HG03045 (cell line): ENCODE data around the gene PARD3.
"Not testable (repeated sequence)": the region's sequence is repeated elsewhere in the genome, so short reads cannot be mapped to it uniquely, and the experiment has no call there.

Experiments
- ATAC-seq: cut with Tn5 transposase; IDR thresholded peaks from one replicate; pipeline ENCODE4 v1.9.1; 2021; ENCODE audit warnings: mild to moderate bottlenecking, moderate library complexity; ENCODE audit not compliant: unreplicated experiment

The PARD3 gene

DNA sequence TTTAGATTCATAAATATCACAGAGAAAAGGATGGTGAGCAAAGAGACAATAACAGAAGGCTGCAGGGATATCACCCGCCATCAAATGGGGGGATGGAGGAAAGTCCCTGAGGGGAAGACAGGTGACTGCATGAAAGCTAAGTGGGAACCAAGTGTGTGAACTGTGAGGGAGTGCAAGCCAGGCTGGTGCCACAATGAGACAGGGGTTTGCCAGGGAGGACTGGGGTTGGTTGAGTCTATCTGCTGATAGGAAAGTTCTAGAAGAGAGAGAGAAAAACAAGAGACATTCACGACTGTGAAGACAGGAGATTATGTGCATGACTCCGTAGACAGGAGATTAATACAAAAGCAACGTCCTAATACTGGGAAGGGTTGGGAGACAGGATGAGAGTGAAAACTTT, 376.4 kb downstream of the PARD3 start:
- no peak for ATAC-seq

DNA sequence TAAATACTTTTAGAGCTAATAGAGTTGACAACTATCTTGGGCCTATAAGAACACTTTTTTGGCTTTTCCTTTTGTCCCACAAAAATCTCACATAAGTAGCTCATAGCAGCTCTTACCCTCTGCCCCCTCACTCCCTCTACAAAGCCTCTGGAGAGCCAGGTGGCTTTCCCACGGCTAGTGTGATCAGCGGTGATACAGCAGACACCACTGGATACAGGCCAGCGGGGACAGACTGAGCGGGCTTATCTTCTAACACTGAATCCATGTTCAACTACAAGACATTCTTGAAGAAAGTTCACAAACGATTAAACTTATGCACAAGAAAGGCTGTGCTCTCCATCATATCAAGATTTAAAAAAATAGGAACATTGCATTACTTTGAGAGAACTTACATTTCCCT, 377.2 kb downstream of the PARD3 start:
- no peak for ATAC-seq

DNA sequence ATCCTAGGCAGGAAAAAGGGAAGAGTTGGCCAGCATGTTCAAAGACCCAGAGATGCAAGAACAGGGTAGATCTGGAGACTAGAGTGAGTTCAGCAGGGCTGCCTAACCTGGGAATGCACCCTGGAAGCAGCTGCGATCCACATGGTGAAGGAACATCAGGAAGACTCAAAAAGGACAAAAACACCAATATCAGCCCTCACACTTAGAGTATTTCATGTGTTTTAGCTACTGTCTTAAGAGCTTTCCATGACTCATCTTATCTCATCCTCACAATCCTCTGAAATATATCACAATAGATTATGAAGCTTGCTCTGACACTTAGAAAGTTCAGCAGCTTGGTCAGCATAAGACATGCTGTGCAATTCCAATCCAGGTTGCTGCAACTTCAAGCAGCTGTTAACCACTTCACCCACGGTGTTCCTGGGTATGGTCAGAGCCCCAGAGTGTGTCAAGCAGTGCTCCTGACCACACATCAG, 380.9 kb downstream of the PARD3 start:
- ATAC-seq, result no peak

DNA sequence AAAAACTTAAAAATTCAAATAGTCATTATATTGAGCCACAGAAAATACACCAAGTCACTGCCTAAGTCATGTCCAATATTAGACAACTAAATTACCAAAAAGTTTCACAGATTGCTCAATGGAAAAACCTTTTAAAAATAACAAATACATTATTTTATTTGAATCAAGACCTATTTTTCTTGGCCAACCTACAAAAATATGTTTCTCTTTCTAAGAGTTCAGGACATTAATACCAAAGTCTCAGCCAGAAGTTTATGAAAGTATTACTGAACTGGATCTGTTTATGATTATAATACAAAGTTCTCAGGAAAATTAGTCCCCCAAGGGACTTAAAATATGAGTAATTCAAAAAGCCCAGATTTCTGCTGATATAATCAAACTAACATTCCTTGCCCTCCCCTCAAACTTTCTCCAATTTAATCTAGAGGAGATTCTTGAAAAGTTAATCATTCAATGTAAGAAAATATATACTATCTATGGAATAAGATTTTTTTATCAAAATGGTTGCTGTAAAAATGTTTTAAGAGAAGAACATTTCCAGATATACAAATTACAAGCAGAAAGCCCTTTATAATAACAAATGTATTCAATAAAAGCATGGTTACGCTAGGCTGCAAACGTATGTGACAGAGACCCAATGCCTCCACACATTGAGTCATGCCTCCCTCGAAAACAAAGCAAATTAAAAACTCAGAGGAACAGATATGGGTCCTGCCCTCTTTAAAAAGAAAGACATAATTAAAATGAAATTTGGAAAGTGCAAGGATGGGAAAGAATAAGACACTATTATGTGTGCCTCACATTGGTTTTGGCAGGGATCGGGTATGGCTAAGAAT, 381.6 kb downstream of the PARD3 start:
- no peak for ATAC-seq

DNA sequence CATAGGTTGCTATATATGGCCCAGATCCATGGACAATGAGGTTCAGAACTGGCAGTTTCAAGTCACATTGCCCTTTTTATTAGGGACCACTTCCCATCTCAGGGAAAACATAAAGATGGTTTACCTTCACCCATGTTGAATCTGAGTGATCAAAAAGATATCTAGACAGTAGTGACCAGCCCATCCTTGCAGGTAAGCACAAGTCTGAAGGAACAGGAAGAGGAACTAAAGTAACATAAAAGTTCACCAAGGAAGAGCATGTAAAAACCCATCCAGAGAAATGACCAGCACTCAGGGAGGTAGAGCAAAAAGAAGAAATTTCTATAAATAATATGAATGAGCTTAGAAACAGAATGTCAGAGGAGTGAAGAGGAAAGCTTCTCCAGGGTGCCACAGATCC, 382.5 kb downstream of the PARD3 start:
- no peak for ATAC-seq

DNA sequence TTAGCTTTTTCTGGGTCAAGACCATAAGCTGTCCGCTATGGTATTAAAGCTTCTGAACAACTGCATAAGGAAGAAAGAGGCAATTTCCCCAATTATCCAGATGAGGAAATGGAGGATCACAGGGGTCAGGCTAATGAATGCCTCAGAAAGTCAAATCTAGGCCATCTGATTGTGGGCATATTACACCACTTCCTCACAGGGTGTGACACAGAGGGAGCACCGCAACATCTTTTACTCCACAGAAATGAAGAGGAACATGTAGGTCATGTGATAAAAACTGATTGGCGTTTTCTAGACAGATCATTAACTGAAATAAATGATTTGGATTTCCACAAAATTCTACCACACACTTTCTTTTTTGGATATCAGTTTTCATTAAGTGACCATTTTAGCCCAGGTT, 384.4 kb downstream of the PARD3 start:
- no peak for ATAC-seq

DNA sequence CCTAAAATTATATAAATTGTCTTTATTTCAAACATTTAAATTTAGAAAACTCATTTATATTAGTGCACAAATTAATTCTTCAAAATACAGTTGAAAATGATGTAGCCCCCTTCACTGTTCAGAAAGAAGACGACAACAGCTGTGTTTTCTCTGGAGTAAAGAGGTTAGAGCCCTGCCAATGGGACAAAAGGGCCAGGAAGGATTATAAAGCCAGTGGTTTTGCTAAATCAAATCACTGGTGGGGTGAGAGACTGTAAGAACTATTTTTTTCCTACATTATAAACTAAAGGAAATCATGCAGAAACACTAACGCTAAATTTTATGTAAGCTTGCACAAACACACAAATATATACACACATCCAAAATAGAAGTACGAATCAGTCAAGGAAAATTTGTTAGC, 386.6 kb downstream of the PARD3 start:
- no peak for ATAC-seq

DNA sequence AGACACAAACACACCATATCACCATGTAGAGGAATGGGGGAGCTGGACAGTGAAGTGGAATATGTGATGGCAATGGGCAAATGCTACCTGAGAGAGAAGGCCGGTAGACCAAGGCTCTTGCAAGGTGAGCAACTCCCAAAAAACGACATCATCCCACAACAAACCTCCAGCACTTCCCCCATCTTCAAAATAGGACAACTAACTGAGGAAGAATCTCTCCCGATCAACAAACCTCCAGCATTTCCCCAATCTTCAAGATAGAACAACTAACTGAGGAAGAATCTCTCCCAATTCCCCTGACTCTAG, 387.2 kb downstream of the PARD3 start:
- ATAC-seq, result no peak

DNA sequence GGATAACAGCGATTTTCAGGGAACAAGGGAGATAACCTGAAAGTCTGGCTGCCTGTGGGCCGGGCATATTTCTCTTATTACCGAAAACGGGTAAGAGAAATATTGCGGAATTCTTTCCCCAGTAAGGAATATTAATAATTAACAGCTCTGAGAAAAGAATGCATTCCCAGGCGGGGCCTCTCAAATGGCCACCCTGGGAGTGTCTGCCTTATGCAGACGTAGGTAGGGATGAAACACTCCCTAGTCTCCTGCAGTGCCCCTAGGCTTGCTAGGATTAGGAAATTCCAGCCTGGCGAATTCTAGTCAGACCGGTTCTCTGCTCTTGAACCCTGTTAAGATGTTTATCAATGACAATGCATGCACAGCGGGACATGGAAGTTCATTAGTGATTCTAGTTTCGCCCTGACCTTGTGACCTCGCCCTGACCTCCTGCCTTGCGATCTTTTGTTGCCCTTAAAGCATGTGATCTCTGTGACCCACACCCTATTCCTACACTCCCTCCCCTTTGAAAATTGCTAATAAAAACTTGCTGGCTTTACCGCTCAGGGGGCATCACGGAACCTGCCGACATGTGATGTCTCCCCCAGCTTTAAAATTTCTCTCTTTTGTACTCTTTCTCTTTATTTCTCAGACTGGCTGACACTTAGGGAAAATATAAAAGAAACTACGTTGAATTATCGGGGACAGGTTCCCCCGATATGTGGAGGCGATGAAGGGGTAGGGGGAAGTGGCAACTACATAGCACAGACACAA, 387.8 kb downstream of the PARD3 start:
- not testable (repeated sequence) for ATAC-seq

DNA sequence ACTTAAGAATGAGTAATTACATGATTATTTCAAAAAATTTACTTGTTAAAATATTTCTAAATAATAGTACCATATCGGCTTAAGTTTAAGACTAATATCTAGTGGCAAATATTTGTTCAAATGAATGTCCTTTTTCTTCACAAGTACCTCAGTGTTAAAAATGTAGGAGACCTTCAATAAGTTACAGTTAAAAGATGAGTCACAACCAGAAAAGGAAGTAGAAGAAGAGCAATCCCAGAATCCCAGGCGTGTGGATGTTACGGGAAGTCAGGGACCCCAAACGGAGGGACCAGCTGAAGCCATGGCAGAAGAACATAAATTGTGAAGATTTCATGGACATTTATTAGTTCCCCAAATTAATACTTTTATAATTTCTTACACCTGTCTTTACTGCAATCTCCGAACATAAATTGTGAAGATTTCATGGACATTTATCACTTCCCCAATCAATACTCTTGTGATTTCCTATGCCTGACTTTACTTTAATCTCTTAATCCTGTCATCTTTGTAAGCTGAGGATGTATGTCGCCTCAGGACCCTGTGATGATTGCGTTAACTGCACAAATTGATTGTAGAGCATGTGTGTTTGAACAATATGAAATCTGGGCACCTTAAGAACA, 388.4 kb downstream of the PARD3 start:
- ATAC-seq, result not testable (repeated sequence)

DNA sequence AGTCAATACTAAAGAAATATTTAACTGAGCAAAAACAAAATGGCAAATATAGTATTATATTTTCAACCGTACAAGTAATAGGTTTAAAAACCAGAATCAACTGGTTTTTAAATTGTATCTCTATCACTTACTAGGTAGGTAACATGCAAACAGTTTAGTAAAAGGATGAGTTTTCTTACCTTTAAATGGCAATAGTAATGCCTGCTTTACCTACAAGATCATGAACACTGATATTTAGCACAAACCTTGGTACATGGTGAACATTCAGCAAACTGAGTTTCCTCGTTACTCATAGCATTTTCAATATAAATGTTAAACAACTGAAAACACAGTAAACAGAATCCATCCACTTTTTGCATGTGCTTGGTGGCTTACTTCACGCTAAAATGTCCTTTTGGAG, 389.1 kb downstream of the PARD3 start:
- ATAC-seq, result no peak

DNA sequence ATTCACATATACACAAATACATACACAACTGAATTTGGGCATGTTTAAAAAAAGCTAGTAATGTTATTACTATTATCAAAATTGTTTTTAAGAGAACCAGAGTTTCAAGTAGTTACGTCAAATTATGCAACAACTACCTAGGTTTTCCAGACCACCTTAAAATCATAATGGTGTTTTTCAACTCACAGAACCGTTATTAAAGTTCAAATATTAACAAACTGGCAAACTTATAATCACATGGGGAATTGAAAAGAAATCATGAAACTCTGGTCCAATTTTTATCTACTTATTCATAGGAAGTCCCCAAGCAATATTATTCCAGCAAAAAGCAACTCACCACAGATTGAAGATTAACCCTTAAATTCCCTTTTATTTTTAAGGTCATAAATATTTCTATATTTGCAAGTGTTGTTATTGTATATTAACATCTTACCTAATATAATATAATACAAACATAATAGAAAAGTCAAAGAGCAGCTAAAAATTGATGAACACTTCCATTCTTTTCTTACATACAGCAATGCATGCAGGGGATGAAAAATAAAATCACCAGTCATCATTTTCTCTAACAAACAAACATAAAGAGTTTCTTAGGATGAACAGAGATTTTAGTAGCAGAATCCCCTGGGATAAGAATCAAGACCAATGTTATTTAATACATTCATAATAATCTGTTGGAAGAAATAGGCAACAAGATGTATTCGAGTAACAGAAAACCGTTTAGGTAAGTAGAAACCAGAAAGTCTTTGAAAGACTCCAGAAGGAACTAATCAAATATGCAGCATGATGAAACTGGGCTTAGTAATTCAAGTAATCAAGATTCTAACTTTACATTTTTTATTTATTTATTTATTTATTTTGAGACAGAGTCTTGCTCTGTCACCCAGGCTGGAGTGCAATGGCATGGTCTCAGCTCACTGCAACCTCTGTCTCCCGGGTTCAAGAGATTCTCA, 391.1 kb downstream of the PARD3 start:
- ATAC-seq, result no peak

DNA sequence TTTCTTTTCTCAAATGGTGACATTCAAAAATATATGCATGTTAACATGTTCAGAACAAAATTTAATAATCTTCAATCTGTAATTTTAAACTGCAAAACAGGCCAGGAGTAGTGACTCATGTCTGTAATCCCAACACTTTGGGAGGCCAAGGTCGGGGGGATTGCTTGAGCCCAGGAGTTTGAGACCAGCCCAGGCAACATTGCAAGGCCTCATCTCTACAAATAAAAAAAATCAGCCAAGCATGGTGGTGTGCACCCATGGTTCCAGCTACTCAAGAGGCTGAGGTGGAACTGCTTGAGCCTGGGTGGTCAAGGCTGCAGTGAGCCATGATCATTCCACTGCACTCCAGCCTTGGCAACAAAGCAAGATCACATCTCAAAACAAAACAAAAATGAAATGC, 394.3 kb downstream of the PARD3 start:
- no peak for ATAC-seq

DNA sequence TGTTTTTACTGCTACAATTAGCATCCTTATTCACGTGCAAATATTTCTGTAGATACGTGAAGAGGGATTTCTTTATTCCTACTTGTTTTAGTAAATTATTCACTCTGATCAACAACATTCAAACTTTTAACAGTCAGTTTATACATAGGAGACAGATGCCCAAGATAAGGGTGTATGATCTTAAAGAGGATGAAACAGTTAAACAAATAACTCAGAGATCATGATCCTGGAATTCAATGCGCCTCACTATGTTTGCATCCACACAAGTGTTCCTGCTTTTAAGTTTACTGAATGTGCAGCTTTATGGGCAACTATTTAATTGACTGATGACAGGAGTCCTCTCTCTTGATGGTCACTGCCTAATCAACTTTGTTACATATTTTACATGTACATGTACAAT, 394.8 kb downstream of the PARD3 start:
- no peak for ATAC-seq

DNA sequence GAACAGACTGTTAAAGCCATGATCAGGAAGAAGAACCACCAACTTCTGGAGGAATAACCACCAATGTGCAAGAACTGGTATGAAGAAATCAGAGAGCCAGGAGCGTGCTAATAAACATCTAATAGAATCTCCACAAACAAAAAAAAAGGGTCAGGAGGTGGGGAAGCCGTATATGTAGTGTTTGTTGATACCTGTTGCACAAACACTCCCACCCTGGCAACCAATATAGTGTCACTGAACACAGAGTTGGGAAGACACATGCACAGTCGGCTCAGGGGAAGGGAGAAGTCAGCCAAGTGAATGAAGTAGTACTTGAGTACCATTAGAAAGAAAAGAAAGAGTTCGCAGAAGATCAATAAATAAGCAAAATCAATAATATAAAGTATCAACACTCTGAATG, 400.1 kb downstream of the PARD3 start:
- ATAC-seq, result no peak

DNA sequence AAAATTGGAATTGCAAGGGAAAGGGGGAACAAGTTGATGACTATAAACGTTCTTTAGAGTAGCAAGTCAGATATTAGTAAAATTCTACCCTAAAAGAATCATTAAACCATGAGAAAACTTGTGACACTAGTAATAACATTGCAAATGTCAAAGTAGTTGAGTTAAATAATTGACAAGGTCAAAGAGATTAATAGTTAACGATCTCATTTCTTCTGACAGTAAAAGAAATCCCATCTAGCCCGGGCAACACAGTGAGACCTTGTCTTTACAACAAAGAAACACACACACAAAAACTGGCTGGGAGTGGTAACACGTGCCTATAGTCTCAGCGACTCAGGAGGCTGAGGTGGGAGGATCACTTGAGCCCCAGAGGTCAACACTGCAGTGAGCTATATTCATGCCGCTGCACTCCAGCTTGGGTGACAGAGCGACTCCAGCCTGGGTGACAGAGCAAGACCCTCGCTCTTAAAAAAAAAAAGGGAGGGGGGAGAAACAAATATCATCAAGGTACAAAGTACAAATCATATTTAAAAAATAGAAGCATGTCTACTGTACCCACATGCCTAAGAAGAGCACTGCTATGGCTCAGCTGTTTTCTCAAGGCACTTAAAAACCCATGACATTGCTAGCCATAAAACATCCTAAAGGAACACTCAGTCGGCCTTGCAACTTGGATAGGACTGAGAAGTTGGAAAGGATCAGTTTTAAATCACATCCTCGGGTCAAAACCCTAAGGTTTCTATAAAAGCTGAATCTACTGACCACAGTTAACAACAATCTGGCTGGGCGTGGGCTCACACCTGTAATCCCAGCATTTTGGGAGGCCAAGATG, 401.1 kb downstream of the PARD3 start:
- ATAC-seq, result no peak

DNA sequence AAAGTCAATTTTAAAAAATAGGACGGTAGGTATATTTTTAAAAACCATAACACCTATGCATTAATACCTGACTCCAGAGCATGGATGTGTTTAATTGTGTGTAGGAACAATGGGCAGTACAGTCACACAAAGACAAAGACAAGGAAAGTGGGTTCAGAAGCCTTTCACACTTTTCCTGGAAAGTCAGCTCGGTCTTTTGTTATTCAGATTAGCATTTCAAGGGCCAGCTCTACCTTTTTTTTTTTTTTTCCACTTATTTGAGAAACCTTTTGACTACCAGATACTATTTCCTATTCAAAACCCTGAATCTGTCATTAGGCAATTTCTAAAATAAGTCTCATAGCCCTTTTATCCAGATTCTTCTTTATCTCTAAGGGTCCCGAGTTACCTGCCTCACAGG, 401.9 kb downstream of the PARD3 start:
- no peak for ATAC-seq

DNA sequence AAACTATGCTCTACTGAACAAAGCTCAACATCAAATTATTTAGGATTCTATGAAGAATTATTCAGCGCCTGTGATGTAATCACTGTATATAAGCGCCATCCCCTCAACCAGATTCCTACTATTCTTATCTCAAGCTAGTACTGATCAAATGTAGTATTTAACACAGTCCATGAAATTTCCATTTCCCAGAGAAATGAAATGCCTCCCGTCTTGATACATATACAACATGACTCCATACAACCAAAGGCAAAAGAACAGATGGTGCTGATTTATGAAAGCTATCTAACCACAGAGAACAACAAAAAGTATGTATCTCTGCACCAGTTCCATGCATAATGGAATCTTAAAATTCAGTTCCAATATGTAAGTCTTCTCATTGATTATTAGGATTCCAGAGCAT, 406.1 kb downstream of the PARD3 start:
- ATAC-seq, result no peak

DNA sequence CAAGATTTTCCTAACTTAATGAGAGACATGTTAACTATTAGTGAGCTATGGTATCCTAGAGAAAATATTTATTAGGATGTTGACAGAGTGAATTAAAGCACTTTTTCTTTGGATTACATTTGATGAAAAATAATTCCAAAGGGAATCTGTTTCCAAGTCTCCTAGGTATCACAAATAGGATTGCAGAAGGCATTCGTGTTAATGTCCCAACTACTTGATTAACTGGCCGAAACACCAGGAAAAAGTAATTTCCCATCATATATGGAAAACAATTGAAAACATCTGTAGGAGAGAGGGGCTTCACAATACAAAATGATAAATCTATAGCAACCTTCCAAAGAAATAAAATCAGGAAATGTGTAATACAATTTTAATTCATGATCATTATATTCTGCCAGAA, 406.7 kb downstream of the PARD3 start:
- ATAC-seq, result no peak

DNA sequence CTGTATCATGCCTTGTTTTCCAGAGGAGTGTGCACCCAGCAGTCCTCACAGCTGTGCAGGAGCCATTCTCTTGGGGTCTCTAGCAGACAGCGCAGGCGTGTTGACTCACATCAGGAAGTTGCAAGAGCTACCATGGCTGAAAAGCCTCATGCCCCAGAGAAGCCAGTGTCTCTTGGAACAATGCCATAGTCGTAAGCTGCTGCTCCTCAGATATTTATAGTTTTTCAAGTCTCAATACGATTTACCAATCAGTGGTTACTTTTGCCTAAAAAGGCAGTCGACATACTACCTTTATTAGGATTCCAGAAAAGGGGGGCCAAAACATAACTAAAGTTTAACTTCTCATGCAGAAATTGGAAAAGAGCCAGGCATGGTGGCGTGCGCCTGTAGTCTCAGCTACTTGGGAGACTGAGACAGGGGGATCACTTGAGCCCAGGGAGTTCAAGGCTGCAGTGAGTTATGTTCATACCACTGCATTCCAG, 407.7 kb downstream of the PARD3 start:
- ATAC-seq, result no peak
